Activated naive CD4-positive, alpha-beta T cell treated with anti-CD3 and anti-CD28 coated beads, Interleukin-2, amount 50 U/mL, for 16 hours (primary cell): ENCODE measurements around the gene GBX1.
A peak's percentile ranks its signal among the peaks of the same experiment; 100 is the strongest.

Experiments used
- DNase-seq: peaks from one replicate; pipeline ENCODE4 v3.0.0-alpha.2; 2020

The GBX1 gene

DNA sequence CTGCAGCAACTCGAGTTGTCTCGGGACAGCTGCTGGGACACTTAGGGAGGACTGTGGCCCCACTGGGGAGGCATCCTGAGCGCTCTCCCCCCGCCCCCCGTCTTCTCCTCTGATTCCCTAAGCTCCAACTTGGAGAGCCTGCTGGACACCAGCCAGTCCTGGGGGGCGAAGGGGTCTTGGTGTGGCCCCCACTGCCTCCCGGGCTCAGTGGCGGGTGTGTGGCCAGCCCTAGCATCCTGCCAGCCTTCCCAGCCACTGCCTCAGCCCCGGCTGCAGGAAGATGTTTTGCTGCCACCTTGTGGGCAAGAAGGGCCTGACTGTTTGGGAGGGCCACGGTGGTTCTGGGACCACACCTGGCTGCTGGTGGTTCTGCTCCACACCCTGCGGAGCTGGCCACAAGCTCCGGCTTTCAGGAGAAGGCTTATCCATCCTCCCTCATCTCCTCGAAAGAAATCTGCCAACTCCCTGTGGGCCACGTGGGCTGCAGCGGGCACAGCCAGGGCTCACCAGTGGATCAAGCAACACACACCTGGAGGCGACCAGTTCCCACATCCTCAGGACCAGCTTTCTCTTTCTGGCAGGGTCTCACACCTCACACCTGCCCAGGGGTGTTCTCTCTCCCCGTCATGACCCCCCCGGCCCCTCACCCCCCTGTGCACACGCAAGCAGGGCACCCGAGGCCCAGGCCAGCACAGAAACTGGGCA, 56.4 kb downstream of the GBX1 start:
- DNase-seq = peak; percentile 78

DNA sequence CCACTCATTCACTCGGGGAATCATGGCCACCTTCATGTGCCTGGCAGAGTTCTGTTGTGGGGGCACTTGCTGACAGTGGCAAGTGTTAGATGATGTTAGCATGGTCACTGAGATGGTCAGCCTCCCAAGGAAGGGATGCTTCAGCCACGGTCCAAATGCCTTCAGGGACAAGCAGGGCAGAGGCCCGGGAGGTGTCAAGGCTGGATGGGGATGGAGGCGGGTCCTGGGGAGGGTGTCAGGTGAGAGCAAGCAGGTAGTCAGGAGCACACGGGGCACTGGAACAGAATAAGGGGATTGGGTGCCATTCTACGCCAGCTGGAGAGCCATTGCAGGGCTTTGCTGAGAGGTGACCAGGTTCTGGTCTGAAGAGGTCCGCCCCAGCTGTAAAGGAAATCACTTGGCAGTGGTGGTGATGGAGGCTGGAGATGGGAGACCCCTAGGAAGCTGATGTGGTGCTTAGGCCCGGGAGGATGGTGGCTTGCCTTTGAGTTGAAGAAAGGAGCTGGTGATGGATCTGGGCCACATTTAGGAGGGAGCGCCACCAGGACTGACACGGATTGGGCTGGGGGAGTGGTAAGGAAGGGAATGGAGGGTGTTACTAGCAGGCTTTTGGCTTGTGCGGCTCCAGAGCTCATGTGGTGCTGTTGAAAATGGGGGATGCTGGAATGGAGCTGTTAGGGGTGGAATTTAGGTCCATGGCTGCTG, 57.1 kb downstream of the GBX1 start:
- DNase-seq = peak; percentile 8

DNA sequence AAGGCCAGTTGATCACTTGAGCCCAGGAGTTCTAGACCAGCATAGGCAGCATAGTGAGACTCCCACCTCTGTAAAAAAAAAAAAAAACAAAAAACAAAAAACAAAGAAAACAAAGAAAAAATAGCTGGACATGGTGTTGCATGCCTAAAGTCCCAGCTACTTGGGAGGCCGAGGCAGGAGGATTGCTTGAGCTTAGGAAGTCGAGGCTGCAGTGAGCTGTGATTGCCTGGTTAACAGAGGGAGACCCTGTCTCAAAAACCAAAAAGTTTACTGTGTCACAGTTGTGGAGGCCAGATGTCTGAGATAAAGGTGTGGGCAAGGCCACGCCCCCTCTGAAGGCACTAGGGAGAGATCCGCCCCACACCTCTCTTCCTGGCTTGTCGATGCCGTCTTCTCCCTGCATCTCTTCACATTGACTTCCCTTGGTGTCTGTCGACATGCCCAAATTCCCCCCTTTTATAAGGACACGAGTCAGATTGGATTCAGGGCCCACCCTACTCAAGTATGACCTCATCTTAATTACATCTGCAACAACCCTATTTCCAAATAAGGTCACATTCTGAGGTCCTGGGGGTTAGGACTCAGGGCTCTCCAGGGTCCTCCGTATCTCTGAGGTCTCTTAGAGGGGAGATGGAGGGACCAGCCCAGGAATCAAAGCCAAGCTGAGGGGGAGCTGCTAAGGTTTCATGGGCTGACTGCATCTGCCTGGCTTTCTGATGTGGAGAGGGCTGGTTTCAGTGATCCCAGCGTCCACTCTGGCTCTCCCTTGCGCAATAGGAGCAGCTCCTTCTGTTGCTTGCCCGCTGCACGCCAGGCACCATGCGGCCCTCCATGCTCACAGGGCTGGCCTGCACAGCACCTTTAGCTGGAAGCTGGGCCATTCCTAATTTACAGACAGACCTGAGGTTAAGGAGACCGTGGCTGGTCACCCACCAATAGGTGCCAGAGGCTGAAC, 58.1 kb downstream of the GBX1 start:
- DNase-seq = no peak

DNA sequence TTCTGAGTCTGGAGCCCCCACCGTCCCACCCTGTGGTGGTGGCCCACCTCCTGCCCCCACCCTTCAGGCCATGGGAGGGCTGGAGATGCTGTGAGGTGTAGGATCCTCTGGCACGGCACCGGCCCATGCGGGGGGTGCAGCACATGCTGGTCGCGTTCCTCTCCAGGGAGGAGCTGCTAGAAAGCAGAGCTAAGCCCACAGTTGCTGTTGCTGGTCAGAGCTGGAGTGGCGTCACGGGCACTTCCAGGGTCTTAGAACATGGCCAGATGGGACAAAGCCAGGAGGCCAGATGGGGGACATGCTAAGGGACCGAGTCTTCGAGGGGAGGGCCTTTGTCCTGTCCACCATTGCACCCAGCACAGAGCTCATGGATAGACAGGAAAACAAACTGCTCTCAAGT, 59.6 kb downstream of the GBX1 start:
- no peak for DNase-seq

DNA sequence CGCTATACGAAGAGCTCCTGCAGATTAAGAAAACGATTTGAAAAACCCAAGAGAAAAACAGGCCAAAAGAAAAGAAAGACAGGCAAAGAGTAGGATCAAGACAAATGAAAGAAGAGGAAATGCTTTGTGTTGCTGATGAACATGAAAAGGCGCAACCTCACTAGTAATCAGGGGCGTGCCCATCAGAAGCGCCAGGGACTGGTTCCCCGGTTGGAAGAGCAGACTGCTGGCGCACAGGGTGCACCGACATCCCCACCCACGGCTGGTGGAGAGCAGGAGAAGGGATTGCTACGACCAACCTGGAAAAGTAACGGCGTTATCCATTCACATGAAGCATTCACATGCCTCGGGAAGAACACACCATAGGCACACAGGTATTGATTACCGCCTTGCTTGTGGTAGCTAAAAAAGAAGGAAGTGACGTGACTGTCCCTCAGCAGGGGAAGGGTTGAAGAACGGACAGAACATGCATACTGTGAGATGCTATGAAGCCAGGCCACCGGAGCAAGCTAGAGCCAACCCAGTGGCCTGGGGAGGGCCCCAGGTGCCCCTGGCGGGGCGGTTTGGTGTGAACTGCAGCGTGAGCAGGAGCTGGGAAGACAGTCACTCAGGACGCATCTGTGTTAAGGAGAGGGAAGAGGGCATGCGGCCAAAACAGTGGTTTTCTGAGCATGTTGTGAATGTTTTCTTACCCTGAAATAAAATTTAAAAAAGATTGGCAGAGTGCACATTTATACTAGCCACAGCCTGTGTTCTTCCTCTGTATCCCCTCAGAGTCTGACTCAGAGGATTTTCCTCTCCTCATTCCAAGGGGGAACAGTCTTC, 62.9 kb downstream of the GBX1 start:
- DNase-seq = no peak

DNA sequence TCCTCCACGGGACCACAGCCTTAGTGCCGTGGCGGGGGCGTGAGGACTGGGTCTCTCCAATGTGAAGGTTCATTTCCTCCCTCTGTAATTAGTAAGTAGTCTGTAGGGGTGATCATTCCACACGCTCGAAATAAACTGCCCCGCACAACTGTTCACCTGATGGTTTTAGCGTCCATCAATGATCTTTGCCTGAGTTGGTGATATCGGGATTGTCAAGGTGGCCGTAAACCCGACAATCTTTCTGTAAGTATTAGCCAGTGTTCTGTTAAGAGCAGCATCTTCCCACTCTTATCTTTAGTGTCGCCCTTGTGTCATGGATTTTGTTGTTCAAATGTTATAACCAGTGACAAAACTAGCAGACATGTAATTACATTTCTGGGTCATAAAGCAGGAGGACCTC, 63.5 kb downstream of the GBX1 start:
- no peak for DNase-seq

DNA sequence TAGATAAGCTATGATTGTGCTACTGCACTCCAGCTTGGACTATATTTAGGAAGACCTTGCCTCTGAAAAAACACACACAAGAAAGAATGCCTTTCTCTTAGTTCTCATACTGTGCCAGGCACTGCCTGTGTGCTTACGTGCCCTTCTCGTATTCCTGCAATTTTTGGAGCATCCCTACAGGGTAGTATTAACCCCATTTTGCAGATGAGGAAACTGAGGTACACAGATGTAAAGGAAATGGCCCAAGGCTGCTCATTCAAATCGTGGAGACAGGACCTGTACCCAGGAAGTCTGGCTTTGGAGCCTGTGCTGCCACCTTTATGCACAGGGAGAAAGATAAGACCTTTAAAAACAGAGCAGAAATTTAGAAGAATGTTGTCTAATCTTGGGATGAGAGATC, 64.5 kb downstream of the GBX1 start:
- DNase-seq = no peak

DNA sequence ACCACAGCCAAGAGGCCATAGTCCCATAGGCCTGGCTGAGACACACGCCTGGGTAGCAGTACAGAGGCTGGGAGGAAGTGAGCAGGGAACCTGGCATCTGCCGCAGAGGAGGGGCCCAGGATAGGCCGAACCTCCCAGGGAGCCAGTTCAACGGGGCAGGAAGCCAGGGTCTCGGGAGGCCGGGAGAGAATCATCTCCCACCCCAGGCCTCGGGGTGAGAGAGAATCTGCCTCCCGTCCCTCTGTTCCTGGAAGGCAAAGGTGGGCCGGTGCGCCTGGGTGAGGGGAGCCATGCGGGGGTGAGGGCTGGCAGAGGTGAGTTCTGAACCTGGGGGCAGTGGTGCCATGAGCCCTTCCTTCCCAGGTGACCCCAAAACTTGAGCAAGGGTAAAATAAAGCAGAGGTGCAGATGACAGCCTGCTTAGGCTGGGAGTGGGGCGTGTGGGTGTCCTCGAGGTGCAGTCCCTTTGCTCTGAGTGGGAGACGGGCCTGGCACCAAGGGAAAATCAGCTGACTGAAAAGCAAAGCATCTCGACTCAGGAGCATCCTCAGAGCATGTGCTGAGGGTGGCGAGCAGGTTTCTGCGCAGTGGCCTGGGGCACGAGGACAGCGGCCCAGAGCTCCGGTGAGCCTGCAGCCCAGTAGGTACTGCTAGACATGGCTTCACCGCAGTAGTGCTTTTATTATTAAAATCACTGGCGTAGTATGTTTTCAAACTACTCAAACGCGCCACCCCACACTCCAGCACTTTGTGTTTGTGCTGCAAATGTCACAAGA, 65.7 kb downstream of the GBX1 start:
- DNase-seq = peak; percentile 8

DNA sequence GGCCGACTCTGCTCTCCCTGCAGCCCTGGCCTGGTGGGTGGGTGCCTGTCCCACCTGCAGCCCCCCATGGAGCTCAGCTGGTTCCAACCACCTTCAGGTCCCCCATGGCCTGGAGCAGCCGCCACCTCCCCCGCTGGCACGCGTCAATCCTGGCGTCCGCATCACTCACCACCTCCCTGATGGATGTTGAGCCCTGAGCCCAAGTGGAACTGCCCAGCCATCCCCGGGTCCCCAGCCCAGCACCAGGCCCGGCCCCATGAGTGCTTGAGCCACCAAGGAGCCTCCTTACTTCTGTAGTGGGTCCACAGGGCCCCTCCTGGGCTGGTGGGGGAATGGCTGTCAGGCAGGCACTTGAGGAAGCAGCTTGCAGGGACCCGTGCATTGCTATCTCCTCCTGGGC, 66.6 kb downstream of the GBX1 start:
- peak; percentile 7 for DNase-seq

DNA sequence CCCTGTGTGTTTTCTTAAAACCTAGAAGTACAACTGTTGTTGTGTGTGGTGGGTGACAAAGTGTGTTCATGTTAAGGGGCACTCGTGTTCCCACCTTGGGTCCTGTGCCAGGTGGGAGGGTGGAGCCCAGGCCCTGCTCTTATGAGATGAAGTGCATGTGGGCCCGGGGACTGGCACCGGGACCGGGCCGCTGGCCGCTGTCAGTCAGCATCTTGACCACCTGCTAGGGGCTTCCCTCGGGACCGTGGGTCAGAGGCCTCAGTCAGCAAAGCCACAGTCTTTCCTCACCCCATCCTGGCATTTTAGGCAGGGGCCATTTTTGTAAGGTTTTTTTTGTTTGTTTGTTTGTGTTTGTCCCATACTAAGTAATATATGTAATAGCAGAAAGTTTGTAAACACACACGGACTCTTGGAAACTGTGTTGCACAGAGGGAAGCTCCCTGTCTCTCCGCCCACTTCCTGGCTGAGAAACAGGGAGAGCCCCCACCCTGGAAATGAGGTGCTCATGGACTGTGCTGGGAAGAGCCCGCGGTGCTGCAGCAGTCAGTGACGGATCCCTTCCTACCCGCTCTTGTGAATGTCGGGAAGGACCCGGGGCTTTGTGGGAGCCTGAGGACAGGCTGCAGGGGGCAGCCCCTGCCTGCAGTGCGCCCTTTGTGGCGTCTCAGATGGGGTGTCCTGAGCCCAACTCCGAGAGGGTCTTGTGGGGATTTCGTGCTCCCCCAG, 67.8 kb downstream of the GBX1 start:
- no peak for DNase-seq
